NCI-H526 treated with DMSO at 0.1 percent for 48 hours (cell line): ENCODE measurements around the gene CIZ1.

Experiments
- DNase-seq: peaks from one replicate; lab custom pipeline; 2025; lab: John Stamatoyannopoulos, UW

CIZ1 gene

DNA sequence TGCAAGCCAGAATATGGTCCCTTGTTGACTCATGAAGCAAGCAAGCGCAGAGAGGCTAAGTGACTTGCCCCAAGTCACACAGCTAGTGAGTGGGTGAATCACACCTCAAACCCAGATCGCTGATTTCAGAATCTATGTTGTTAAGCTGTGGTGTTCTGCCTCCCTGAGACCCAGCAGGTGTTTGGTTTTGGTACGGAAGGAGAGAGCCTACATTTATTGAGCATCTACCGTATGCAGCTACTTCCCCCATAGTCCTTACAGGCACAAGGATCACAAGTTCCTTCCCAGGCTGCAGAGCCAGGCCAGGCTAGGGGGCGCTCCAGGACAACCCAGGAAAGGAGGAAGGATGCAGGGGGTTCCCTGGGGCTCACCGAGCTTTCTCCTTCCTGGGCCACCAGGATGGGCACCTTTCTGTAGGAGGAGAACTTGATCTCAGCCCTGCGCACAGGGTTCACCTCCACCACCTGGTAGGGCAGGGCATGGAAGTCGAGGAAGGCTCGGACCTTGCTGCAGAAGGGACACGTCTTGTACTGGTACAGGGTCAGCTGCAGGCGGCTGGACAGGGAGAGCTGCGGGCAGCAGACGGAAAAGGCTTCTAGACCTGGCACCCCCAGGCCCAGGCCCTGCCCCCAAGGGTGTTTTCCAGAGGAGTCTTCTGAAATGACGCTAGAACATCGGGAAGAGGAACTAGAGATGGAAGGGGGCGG is 66.3 kb downstream of the CIZ1 start:
- DNase-seq, result no peak

DNA sequence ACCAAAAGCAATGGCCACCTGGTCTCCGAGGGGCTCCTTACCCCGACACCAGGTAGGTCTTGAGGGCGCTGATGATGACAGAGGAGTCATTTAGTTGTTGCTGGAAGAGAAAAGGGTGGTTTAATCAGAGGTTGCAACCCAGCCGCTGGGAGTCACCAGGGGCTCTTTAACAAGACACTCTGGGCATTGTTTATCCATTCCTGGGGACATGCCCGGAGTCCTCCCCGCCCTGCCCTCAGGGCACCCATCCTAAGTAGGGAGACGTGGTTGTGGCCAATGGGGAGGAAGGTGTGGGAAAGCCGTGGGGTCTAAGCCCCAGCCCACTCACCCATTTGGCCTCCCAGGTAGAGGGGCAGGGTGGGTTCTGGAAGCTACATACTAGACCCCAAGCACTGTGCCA is 66.9 kb downstream of the CIZ1 start:
- no peak for DNase-seq

DNA sequence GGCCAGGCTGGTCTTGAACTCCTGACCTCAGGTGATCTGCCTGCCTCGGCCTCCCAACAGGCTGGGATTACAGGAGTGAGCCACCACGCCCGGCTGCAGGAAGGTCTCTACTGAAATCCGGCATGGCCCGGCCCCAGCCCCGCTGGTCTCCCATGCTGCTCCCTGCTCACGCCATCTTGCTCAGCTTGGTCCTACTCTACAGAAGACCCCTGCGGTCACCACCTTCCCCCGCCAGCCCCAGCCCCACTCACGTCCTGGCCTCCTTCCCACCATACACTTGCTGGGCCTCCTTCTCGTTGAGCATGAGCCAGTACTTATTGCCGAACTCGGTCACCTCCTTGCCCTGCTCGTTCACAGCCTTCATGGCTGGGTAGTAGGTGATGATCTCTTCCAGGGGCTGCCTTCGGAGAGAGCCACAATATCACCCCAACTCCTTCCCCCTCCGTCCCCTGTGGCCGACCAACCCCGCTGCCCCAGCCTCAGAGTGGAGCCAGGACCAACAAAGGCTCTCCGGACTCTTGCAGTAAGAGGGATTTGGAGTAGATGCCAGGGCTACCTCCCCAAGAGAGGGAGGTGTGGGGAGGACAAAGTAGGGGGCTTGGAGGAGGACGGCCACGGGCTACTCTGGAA is 67.8 kb downstream of the CIZ1 start:
- DNase-seq, result no peak

DNA sequence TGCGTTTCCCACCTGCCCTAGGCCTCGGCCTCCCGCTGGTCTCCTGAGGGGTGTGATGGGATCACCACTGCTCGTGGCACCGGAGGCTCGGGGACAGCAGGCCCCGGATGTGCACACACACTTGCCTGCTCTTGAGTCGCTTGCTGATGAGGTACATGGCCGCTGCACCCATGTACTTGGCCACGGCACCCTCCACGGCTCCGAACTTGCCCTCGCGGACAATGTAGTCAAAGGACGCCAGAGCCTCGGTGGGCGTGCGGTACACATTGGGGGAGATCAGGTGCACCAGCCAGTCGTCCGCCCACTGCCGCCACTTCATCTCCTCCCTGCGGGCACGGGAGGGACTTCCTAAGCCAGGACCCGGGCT is 68.6 kb downstream of the CIZ1 start:
- no peak for DNase-seq

DNA sequence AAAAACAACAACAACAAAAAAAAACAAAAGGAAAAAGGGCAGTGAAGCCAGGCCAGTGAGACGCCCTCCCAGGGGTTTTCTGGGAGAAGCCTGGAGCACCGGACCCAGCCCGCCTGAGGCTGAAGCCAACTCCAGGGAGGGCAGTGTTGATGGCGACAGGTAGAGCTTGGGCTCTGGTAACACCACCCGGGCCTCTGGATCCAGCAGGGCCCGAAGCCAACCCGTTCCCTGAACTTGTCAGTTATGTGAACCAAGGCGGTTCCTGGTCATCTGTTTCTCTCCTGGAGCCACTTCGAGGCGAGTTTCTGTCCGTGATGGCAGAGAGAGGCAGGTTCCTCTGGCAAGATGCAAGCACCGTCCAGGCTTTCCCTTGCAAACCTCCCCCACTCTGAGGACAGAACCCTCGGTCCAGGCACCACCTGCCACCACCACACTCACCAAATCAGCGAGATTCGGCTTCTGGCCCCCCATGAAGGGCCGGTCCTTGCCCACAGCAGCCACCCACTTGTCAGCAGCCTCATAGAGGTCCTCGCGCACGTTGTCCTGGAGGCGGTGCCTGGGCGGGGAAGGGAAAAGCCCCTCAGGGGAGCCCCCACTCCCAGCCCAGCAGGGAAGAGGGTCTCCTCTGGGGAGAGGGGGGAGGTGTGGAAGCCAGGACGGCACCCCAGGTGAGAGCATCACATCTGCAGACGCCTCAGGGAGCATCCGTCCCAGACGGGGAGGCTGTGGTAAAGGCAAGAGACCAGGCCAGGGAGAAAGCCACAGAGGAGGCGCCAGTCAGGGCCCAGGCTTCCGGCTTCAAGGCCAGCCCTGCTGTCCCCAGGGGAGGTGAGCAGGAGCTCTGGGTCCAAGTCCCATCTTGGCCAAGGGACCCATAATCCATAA is 69.2 kb downstream of the CIZ1 start:
- no peak for DNase-seq

DNA sequence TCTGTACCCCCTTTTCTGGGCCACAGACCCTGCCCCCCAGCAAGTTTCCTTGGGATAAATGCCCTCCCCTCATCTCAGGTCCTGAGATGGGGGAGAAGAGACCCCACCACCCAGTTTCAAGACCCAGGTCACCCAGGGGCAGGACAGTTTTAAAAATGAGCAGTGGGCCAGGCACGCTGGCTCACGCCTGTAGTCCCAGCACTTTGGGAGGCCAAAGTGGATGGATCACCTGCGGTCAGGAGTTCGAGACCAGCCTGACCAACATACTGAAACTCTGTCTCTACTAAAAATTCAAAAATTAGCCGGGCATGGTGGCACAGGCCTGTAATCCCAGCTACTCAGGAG is 69.9 kb downstream of the CIZ1 start:
- DNase-seq, result no peak

DNA sequence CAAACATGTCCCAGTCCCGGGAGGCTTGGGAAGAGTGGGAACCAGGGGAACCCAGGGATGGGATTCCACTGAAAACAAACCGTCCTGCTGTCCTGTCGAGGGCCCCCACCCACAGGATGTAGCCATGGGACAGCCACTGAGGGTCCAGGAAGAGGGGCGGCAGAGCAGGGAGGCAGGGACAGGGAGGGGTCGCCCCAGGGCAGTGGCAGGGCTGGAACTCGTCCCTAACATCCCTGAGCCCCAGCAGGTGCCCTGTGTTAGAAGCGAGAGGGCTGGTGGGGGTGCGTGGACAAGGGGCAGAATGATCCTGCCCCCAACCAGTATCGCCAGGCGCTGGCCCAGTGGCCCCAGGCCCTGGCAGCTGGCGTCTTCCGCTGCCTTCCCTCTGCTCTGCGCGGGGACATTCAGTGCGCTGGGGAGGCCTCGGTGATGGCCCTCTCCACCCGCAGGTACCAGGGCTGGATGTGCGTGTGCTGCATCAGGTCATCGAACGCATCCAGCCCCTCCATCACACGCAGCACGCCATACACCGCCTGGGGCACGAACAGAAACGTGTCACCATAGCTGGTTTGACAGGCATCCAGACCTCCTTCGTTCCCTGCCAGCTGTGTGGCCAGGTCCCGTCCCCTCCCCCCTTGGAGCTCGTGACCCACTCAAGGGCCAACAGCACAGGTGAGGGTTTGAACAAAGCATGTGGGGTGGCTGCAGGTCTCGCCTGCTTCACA is 70.5 kb downstream of the CIZ1 start:
- DNase-seq, result no peak

DNA sequence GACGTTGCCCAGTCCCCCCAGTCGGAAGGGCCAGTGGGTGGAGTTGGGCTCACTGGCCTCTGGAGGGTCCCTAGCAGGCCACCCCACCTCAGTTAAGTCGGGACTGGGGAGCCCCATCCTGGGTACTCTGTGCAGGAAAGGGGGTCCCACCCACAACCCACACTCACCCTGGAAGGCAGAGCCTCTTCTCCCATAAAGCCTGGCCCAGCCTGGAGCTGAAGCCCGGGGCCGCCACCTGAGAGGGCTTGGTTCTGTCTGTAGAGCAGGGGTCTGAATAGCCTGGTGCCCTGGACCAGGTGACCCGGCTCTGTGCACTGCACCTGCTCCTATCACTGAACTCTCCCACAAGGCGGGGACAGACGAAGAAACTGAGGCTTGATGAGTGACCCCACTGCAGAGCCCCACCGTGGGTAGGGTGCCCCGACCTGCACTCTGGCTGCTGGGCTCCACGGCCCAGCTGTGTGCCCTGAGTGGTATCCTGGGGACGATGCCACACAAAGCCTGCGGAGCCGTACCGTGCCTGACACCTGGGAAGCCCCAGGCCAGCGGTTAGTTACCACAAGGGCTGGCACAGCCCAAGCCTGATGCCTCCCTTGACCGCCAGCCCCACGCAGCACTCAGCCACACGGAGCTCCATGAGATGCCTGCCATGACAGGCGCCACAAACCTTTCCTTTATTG is 71.2 kb downstream of the CIZ1 start:
- DNase-seq, result no peak

DNA sequence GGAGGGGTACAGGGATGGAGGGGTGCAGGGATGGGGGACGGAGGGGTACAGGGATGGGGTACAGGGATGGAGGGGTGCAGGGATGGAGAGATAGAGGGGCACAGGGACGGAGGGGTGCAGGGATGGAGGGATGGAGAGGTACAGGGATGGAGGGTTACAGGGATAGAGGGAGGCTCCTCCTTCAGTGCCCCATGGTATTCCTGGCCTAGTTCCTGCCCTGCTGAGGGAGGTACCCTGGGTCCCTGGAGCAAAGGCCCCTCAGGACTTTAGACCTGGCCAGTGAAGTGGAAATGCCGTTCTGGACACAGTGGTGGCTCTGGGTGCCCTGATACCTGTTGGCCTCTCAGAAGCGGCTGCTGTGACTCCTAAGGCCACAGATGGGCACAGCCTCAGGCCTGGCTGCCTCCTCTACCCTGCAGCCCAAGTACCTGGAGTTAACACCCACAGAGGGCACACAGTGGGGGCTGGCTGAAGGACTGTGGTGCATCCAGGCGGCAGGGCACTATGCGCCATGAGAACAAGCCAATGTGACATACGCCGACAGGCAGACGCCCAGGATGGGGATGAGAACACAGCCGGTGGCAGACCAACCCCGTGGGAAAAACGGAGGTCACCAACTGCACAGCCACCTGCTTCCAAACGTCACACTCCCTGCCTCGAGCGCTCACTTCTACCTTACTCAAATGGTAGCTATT is 72.3 kb downstream of the CIZ1 start:
- DNase-seq, result no peak

DNA sequence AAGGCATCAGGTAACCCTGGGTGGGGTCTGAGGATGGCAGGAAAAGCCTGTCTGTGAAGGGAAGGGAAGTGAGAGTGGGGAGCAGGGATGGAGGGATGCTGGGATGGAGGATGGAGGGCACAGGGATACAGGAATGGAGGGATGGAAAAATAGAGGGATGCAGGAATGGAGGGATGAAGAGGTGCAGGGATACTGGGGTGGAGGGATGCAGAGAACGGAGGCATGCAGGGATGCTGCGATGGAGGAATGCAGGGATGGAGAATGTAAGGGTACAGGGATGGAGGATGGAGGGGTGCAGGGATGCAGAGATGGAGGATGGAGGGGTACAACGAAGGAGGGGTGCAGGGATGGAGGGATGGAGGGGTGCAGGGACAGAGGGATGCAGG is 72.9 kb downstream of the CIZ1 start:
- DNase-seq, result no peak

DNA sequence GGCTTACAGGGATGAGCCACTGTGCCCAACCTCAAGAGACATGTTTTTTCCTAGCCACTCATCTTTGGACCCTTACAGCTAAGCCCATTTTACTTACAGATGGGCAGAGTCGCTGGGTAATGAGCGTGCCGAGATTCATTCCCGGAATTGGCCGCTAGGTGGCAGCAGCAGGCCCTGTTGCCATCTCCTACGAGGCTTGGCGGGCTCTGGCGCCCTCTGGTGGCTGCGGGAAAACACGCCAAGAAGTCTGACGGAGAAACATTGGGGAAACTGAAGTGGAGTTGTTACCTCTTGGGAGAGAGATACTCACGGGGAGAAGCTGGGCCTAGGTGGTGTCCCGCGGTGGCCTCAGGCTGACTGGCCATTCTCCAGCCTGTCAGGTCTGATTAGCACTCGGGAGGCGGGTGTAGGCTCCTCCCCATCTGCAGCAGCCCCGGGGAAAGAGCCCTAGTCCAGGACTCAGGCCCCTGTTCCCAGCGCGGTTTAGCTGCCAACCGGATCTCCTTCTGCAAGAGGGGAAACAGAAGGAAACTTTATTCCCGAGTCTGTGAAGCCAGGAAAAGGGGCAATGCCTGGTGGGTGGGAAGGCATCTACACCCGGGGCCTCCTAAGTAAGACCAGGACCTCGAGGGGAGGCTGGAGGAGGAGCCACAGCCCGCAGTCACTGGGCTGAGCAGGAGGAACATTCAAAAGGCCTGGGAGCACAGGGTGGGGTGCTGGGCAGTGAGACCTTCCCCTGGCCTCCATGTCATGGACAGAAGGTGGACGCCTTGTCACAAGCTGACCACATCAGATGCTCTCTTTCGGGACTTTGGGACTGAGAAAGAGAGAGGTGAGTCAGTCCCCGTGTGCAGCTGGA is 73.5 kb downstream of the CIZ1 start:
- DNase-seq, result peak; percentile 55

DNA sequence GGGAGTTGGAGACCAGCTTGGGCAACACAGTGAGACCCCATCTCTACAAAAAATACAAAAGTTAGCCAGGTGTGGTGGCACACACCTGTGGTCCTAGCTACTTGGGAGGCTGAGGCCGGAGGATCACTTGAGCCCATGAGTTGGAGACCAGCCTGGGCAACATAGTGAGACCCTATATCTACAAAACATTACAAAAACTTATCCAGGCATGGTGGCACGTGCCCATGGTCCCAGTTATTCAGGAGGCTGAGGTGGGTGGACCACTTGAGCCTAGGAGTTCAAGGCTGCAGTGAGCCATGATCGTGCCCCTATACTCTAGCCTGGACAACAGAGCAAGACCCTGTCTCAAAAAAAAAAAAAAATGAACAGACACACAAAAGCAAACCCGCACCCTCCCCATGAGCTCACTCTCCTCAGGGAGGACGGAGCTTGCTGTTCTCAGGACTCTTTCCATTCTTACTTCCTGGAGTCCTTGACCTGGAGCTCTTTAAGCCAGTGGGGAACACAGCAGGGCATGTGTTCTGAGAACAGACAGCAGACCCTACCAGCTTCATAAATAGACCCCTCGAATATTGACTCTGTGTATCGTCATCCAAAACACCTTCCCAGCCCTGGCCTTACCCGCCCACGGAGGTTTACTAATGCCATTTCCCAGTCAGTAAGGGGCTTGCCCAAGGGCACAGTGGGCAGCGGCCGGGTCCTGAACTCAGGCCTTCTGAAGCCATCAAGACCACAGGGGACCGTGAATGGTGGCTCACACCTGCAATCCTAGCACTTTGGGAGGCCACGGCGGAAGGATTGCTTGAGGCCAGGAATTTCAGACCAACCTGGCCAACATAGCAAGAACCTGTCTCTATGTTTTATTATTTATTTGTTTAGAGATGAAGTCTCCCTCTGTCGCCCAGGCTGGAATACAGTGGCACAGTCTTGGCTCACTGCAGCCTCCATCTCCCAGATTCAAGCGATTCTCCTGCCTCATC is 75.0 kb downstream of the CIZ1 start:
- DNase-seq, result no peak
